Neural progenitor cell (in vitro differentiated cells): Measurements from ENCODE around the gene BOC. TPM values are rescaled to one million over a fixed set of nuclear protein-coding genes. Genes with fewer than 3 reads are reported as not detected.
A peak's percentile ranks its signal among the peaks of the same experiment; 100 is the strongest.

ENCODE experiments used
- DNase-seq: peaks from one replicate; pipeline ENCODE4 v3.0.0-alpha.2; 2016; ENCODE audit warnings: low spot score
- H2AFZ ChIP-seq: fragments of 200-600 bp; sonication (generic); replicated peaks from 2 replicates; pipeline ENCODE4 v1.6.1; 2016; ENCODE audit warnings: antibody characterized with exemption
- H3F3A ChIP-seq: fragments of 200-600 bp; sonication (generic); 2 replicates; pipeline ENCODE4 v1.6.1; 2016; ENCODE audit warnings: antibody characterized with exemption, low read depth
- H3K27ac ChIP-seq: fragments of 200-600 bp; sonication (generic); 2 replicates; pipeline ENCODE4 v1.5.1; 2016; ENCODE audit warnings: mild to moderate bottlenecking
- H3K27me3 ChIP-seq: fragments of 200-600 bp; sonication (generic); 2 replicates; pipeline ENCODE4 v1.6.1; 2016; ENCODE audit warnings: mild to moderate bottlenecking, moderate library complexity
- H3K36me3 ChIP-seq: fragments of 200-600 bp; sonication (generic); 2 replicates; pipeline ENCODE4 v1.5.1; 2016
- H3K4me1 ChIP-seq: fragments of 200-600 bp; sonication (generic); 2 replicates; pipeline ENCODE4 v1.6.1; 2016; ENCODE audit warnings: mixed run types
- H3K4me2 ChIP-seq: fragments of 200-600 bp; sonication (generic); 2 replicates; pipeline ENCODE4 v1.6.1; 2016
- H3K4me3 ChIP-seq: fragments of 200-600 bp; sonication (generic); 2 replicates; pipeline ENCODE4 v1.5.1; 2016
- H3K79me2 ChIP-seq: fragments of 200-600 bp; sonication (generic); 2 replicates; pipeline ENCODE4 v1.6.1; 2016; ENCODE audit warnings: low read depth
- H3K9ac ChIP-seq: fragments of 200-600 bp; sonication (generic); 2 replicates; pipeline ENCODE4 v1.6.1; 2016
- H3K9me3 ChIP-seq: fragments of 200-600 bp; sonication (generic); 2 replicates; pipeline ENCODE4 v1.5.1; 2016; ENCODE audit warnings: low read depth
- H4K20me1 ChIP-seq: fragments of 200-600 bp; sonication (generic); 2 replicates; pipeline ENCODE4 v1.6.1; 2016; ENCODE audit warnings: low read depth
- H3K27ac Mint-ChIP-seq: 3 replicates; pipeline ENCODE4 v1.8.0; 2021; ENCODE audit warnings: mixed read lengths
- H3K27me3 Mint-ChIP-seq: 2 replicates; pipeline ENCODE4 v1.8.0; 2022; ENCODE audit warnings: low read depth, mild to moderate bottlenecking, inconsistent platforms, moderate library complexity, mixed read lengths; ENCODE audit not compliant: insufficient read depth
- H3K36me3 Mint-ChIP-seq: 3 replicates; pipeline ENCODE4 v1.8.0; 2021; ENCODE audit warnings: mixed read lengths
- H3K4me1 Mint-ChIP-seq: 3 replicates; pipeline ENCODE4 v1.8.0; 2021; ENCODE audit warnings: mixed read lengths
- H3K4me3 Mint-ChIP-seq: 3 replicates; pipeline ENCODE4 v1.8.0; 2021; ENCODE audit warnings: mild to moderate bottlenecking, moderate library complexity, mixed read lengths
- H3K9me3 Mint-ChIP-seq: 3 replicates; pipeline ENCODE4 v1.8.0; 2020; ENCODE audit warnings: mixed read lengths
- EZH2 ChIP-seq: fragments of 200-600 bp; sonication (generic); IDR thresholded peaks from 2 replicates; pipeline ENCODE4 v1.6.1; 2017; ENCODE audit warnings: antibody characterized with exemption, mild to moderate bottlenecking, moderate library complexity
- EZH2phosphoT487 ChIP-seq: fragments of 200-600 bp; sonication (generic); IDR thresholded peaks from 2 replicates; pipeline ENCODE4 v1.6.1; 2017; ENCODE audit warnings: antibody characterized with exemption
- total RNA-seq: library from RNA; depleted of rRNA; stranded (reverse); fragments of >200 nt; gene quantifications from 2 replicates; pipeline ENCODE4 v1.2.3, GENCODE V29; 2015; ENCODE audit warnings: low replicate concordance
- TF ChIP-seq, protein P1 (sequence below): fragments of 200-600 bp; sonication (generic); IDR thresholded peaks from 2 replicates; pipeline ENCODE4 v1.5.1; 2017; ENCODE audit warnings: antibody characterized with exemption, mild to moderate bottlenecking

The BOC gene
- total RNA-seq, 1 donor from 2014 or later, result 35.2 TPM

DNA sequence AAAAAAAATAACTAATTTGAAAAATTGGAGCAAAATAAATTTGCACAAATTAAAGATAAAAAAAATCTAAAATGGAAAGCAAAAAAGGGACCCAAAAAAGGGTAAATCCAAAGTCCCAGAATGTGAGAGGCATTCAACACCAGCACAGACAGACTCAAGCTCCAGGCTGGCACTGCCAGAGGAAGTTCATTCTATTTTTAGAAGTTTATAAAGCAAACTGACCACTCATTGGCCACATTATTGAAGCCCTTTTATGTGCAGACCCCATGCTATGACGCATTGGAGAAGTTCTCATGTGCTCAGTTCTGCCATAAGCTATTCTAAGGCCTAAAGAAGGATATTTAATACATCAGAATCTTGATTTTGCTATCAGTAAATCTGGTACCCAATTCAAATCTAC lies 17.6 kb upstream of the BOC start:
- DNase-seq, result no peak
- TF ChIP-seq EZH2, result no peak
- Histone ChIP-seq H2AFZ (no peak overlapping the region), H3K27me3 (no peaks in the 10 kb centered on the region), H4K20me1 (no peaks in the 10 kb centered on the region), H3K4me2 (peak overlapping the region; percentile 66), H3K4me1 (peaks cover 37% of the 10 kb centered on the region), H3K36me3 (no peaks in the 10 kb centered on the region), H3K9me3 (peaks cover 14% of the 10 kb centered on the region), H3K9ac (no peak overlapping the region), H3K27ac (peak overlapping the region; percentile 66), H3K79me2 (no peaks in the 10 kb centered on the region), H3F3A (peaks cover 27% of the 10 kb centered on the region), H3K4me3 (no peak overlapping the region)
- peaks cover 8% of the 10 kb centered on the region for H3K36me3 Mint-ChIP-seq
- no peak overlapping the region for H3K4me3 Mint-ChIP-seq
- peaks cover 38% of the 10 kb centered on the region for H3K9me3 Mint-ChIP-seq
- H3K27me3 Mint-ChIP-seq, result peaks cover 2% of the 10 kb centered on the region
- peak overlapping the region; percentile 97 for H3K27ac Mint-ChIP-seq
- peaks cover 45% of the 10 kb centered on the region for H3K4me1 Mint-ChIP-seq

DNA sequence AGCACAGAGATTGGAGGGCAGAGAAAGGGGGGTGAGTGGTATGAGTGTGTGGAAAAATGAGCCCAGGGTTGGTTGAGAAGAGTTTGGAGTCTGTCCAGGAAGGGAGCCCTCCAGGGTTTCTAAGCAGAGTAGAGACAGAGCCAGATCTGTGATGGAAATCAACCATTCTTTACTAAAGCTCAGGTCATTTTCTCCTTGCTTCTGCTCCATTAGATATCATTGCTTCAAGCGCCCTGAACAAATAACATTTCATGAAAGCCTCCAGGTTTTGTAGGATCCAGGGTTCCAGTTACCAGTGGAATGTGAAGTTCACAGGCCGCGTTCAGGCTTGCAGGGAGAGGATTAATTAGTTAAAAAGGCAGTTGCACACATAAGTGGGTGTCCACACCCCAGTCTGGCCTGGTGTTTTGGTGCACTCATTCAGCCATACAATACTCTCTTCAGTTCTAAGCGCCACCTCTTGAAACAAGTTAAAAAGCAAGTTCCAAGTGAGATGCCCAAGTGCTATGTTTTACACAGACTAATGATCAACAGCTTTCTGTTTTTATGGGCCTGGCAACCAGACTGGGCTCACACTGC lies 16.4 kb upstream of the BOC start:
- Mint-ChIP-seq H3K27me3 (peaks cover 2% of the 10 kb centered on the region), H3K4me1 (peaks cover 45% of the 10 kb centered on the region), H3K27ac (peak overlapping the region; percentile 94), H3K36me3 (peaks cover 9% of the 10 kb centered on the region), H3K4me3 (peak overlapping the region; percentile 17), H3K9me3 (peaks cover 35% of the 10 kb centered on the region)
- Histone ChIP-seq H3K4me1 (peaks cover 37% of the 10 kb centered on the region), H3K4me2 (no peak overlapping the region), H3K27ac (no peak overlapping the region), H3K9ac (no peak overlapping the region), H3K79me2 (no peaks in the 10 kb centered on the region), H2AFZ (no peak overlapping the region), H3F3A (peaks cover 27% of the 10 kb centered on the region), H3K4me3 (no peak overlapping the region), H3K36me3 (no peaks in the 10 kb centered on the region), H3K9me3 (peaks cover 11% of the 10 kb centered on the region), H4K20me1 (no peaks in the 10 kb centered on the region), H3K27me3 (no peaks in the 10 kb centered on the region)
- TF ChIP-seq EZH2 (no peak), EZH2phosphoT487 (no peak)
- TF ChIP-seq, protein P1, sequence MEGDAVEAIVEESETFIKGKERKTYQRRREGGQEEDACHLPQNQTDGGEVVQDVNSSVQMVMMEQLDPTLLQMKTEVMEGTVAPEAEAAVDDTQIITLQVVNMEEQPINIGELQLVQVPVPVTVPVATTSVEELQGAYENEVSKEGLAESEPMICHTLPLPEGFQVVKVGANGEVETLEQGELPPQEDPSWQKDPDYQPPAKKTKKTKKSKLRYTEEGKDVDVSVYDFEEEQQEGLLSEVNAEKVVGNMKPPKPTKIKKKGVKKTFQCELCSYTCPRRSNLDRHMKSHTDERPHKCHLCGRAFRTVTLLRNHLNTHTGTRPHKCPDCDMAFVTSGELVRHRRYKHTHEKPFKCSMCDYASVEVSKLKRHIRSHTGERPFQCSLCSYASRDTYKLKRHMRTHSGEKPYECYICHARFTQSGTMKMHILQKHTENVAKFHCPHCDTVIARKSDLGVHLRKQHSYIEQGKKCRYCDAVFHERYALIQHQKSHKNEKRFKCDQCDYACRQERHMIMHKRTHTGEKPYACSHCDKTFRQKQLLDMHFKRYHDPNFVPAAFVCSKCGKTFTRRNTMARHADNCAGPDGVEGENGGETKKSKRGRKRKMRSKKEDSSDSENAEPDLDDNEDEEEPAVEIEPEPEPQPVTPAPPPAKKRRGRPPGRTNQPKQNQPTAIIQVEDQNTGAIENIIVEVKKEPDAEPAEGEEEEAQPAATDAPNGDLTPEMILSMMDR, result no peak
- peak; percentile 16 for DNase-seq

- Mint-ChIP-seq H3K36me3 (peaks cover 2% of the 10 kb centered on the region), H3K4me3 (no peak overlapping the region), H3K27me3 (peaks cover 6% of the 10 kb centered on the region), H3K27ac (no peak overlapping the region), H3K4me1 (peaks cover 24% of the 10 kb centered on the region), H3K9me3 (peaks cover 22% of the 10 kb centered on the region)
- Histone ChIP-seq H4K20me1 (no peaks in the 10 kb centered on the region), H3K4me2 (no peak overlapping the region), H3K27me3 (no peaks in the 10 kb centered on the region), H3K9ac (no peak overlapping the region), H3K36me3 (no peaks in the 10 kb centered on the region), H3K4me3 (no peak overlapping the region), H3K4me1 (peaks cover 7% of the 10 kb centered on the region), H3K9me3 (peaks cover 11% of the 10 kb centered on the region), H3F3A (no peaks in the 10 kb centered on the region), H3K79me2 (no peaks in the 10 kb centered on the region), H2AFZ (no peak overlapping the region), H3K27ac (no peak overlapping the region)
- TF ChIP-seq EZH2phosphoT487 (no peak), EZH2 (no peak)
- TF ChIP-seq, protein P1, result no peak
- DNase-seq, result no peak
Measured at GRCh38 chr3:113200351-113200750, 11.0 kb upstream of the BOC start.

- Histone ChIP-seq H4K20me1 (no peaks in the 10 kb centered on the region), H3K4me2 (no peak overlapping the region), H3K36me3 (no peaks in the 10 kb centered on the region), H2AFZ (no peak overlapping the region), H3K9me3 (peaks cover 11% of the 10 kb centered on the region), H3K27ac (no peak overlapping the region), H3K4me1 (peaks cover 8% of the 10 kb centered on the region), H3K9ac (no peak overlapping the region), H3K79me2 (no peaks in the 10 kb centered on the region), H3K4me3 (no peak overlapping the region), H3F3A (no peaks in the 10 kb centered on the region), H3K27me3 (no peaks in the 10 kb centered on the region)
- Mint-ChIP-seq H3K36me3 (peaks cover 4% of the 10 kb centered on the region), H3K9me3 (peaks cover 22% of the 10 kb centered on the region), H3K4me1 (peaks cover 24% of the 10 kb centered on the region), H3K27me3 (peaks cover 6% of the 10 kb centered on the region), H3K27ac (no peak overlapping the region), H3K4me3 (no peak overlapping the region)
- DNase-seq, result no peak
- no peak for TF ChIP-seq EZH2phosphoT487
- TF ChIP-seq, protein P1, result no peak
- no peak for TF ChIP-seq EZH2
Measured at GRCh38 chr3:113200946-113201345, 10.4 kb upstream of the BOC start.
